IPS DF 4.7 (cell line): ENCODE results near the gene MSN.
"Not testable (repeated sequence)": the region's sequence is repeated elsewhere in the genome, so short reads cannot be mapped to it uniquely, and the experiment has no call there.

Experiments used
- DNase-seq: peaks from one replicate; pipeline ENCODE4 v3.0.0-alpha.2; 2013; ENCODE audit warnings: low spot score; ENCODE audit errors: extremely low read depth

Gene MSN

DNA sequence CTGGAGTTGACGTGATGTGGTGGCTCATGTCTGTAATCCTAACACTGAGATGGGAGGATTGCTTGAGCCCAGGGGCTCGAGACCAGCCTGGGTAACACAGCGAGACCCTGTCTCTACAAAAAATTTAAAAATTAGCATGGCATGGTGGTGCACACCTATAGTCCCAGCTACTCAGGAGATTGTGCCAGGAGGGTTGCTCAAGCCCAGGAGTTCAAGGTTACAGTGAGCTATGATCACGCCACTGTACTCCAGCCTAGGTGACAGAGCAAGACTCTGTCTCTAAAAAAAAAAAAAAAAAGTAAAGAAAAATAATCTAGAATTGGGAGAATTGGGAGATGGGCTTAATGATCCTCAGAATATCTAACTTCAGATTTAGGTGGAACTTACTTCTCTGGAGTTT is 51.1 kb downstream of the MSN start:
- no peak for DNase-seq

- no peak for DNase-seq
Measured at GRCh38 chrX:65720381-65720964, 53.0 kb downstream of the MSN start.

DNA sequence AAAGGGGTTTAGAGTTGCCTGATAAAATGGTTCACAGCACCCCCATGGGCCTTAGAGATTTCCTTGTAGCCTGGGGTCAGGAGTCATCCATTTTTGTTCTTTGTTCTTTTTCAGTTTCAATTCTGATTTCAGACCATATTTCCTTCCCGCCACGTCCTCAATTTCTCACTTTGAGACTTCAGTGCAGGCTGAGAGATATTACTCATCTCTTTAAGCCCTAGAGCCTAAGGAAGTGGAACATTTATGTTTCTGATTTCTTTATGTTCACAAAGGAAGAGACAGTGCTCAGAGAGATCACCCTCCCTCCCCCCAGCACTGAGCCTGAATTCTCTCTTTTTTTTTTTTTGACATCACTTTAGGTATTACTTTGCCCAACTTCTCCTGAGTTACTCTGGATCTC is 56.3 kb downstream of the MSN start:
- no peak for DNase-seq

- DNase-seq, result no peak
Measured at GRCh38 chrX:65726715-65727114, 59.3 kb downstream of the MSN start.

DNA sequence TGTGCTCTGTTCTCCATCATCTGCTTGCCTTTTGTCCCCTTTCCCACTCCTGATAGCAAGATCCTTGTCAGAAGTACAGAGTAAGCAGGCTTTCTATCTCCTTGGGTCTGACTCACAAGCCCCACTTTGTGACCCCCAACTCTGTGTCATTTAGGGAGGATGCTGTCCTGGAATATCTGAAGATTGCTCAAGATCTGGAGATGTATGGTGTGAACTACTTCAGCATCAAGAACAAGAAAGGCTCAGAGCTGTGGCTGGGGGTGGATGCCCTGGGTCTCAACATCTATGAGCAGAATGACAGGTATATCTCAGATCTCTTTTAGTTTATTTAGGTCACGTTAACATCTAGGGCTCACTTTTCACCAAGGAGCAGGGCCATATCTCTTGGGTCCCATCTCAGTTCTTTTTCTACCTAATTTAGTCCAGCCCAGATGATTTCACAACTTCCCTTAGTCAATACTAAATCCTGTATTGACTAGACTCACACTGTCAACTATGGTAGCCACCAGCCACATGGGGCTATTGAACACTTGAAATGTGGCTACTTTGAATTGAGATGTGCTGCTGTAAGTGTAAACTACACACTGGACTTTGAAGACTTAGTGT is 64.3 kb downstream of the MSN start:
- no peak for DNase-seq

GRCh38 chrX:65740909-65741308 is 73.5 kb downstream of the MSN start:
- DNase-seq, result no peak

DNA sequence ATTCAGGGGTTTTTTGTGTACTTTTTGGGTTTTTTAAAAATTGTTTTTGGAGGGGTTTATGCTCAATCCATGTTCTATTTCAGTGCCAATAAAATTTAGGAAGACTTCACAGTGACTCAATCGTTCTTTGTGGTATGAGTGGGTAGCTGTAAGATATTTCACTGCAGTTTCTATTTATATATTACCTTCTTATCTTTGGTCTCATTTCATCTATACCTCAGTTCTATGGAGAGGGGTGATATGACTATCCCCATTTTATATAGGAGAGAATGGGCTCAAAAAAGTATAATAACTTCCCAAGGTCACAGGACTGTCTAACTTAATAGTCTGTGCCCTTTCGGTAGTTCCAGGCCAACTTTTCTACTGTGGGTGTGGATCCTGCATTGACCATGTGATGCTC is 74.4 kb downstream of the MSN start:
- DNase-seq, result no peak

GRCh38 chrX:65744965-65745364 is 77.5 kb downstream of the MSN start:
- no peak for DNase-seq

GRCh38 chrX:65745427-65745826 is 78.0 kb downstream of the MSN start:
- no peak for DNase-seq

DNA sequence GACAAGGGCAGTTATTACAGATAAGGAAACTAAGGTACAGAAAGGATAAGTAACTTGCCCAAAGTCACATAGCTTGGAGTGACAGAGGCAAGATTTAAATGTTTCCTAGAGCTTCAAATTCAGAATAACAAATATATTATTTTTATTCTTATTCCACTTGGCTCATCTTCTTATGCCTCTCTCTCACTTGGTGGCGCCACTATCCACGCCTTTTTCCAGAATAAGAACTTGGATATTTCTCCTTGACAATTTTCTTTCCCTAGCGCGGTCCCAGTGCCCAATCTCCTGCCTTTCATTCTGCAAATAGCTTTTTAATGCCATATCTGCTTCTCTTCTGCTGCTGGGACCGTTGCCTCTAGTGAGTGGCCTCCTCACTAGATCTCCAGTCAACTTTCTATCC is 78.5 kb downstream of the MSN start:
- no peak for DNase-seq

DNA sequence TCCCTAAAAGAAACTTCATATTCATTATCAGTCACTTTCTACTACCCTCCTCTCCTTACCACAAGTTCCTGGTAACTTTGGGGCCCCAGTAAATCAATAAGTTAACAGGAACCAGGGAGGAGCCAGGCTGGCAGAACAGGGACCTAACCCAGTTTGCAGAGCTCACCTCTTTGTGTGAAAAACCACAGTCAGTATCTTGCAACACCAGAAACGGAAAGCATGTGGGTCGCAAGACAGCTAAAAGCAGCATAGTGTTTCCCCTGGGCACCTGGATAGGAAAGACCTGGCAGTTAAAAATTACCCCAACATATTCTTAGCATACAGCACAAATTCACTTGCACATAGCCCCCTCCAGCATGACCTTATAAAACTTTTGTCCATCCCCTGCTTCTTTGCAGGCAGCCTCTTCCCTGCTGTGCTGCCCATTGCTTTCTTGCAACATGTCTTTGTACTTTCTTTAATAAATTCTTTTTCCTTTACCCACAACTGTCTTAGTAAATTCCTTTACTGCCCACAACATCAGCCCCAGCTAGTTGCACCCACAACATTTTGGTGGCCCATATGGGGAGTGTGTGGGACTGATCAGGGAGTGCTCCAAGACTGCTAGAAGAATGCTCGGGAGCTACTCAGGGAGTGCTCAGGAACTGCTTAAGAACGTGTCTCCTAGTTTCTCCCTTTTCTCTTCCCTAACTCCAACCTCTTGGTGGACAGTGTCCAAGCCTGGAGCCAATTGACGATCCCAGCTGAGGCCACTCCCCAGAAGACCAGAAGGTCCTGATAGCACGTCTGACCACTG is 83.4 kb downstream of the MSN start:
- DNase-seq, result no peak

DNA sequence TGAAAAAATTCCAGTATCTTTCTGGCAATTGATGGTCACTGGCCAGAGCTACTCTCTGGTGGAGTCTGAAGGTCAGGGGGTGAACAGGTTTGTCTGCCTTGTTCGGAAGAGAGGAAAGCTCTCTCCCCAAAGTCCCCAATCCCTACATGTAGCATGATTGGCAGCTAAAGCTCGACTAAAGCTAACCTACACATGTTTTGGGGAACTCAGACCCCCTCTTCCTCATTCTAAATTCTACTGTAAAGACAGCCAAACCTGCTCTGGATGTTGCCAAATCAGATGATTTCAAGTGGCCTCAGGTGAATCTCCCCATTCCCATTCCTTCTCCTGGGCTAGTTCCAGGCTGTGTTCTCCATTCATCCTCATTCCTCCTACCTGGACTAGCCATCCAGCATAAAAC is 84.1 kb downstream of the MSN start:
- DNase-seq, result no peak

- no peak for DNase-seq
Measured at GRCh38 chrX:65752294-65752693, 84.8 kb downstream of the MSN start.

- DNase-seq, result no peak
Measured at GRCh38 chrX:65755786-65756185, 88.3 kb downstream of the MSN start.

- no peak for DNase-seq
Measured at GRCh38 chrX:65757943-65758342, 90.5 kb downstream of the MSN start.

DNA sequence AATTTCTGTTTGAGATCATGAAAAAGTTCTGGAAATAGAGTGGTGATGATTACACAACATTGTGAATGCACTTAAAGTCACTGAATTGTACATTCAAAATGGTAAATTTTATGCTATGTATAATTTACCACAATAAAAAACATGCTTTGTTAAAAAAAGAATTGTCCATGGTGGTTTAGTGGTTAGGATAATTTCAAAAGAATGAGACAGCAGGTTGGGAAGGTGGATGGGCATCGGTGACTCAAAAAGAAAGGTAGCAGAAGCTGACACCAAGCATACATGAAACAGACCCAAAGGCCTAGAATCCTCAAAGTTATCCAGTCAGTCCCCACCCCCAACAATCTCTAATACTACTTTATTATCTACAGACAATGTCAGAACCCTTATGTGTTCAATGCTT is 91.1 kb downstream of the MSN start:
- DNase-seq, result no peak

GRCh38 chrX:65759525-65759924 is 92.1 kb downstream of the MSN start:
- DNase-seq, result not testable (repeated sequence)

GRCh38 chrX:65769564-65770292 is 102.3 kb downstream of the MSN start:
- DNase-seq, result no peak

- DNase-seq, result no peak
Measured at GRCh38 chrX:65772842-65773241, 105.4 kb downstream of the MSN start.

DNA sequence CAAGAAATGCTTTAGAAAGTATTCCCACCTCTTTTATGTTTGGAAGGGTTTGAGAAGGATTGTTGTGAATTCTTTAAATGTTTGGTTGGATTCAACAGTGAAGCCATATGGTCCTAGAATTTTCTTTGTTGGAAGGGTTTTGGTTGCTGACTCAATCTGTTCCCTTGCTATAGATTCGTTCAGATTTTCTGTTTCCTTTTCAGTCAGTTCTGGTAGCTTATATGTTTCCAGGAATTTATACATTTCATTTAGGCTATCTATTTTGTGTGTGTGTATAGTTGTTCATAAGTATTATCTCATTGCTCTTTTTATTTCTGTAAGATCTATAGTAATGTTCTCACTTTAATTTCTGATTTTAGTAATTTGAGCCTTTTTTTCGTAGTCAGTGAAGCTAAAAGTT is 114.4 kb downstream of the MSN start:
- DNase-seq, result no peak

GRCh38 chrX:65783746-65784145 is 116.3 kb downstream of the MSN start:
- no peak for DNase-seq
